ENCODE measurements around the gene LMBRD1. TPM values are rescaled to one million over a fixed set of nuclear protein-coding genes. Genes with fewer than 3 reads are reported as not detected.
A peak's percentile ranks its signal among the peaks of the same experiment; 100 is the strongest.
"Not testable (repeated sequence)": the region's sequence is repeated elsewhere in the genome, so short reads cannot be mapped to it uniquely, and the experiment has no call there.

LMBRD1 gene
- total RNA-seq, 1 donor from 2014 or later, result 10.8 TPM

GRCh38 chr6:69798796-69799195 lies 2.0 kb upstream of the LMBRD1 start:
- DNase-seq (ENCODE audit: low read depth in 2 of 2), result not testable (repeated sequence)

DNA sequence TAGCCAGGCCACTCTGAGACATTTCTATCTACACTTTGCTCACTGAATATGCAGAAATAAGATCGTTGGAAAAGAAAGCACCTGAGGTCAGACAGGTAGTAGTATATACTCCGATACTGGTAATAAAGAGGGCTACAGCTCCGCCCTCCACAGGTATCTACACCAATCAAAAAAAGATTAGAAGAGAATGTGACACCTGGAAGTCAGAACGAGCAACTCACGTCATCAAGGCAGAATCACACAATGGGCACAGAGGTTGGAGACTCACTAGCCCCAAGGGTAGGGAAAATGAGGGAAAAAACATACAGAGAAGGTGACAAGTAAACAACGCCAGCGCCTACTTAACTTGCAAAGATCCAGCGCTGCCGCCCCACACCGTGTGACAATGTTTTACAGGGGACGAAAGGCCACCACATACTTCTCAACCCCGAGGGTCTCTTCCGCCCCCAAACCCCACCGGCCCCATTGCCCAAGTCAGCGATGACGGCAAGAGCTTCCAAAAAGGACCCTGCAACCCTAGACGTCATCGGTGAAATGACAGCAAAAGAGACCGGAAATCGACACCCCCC lies 653 bp downstream of the LMBRD1 start:
- peak; percentile 48 to 59 for DNase-seq (ENCODE audit: low read depth in 2 of 2)

DNA sequence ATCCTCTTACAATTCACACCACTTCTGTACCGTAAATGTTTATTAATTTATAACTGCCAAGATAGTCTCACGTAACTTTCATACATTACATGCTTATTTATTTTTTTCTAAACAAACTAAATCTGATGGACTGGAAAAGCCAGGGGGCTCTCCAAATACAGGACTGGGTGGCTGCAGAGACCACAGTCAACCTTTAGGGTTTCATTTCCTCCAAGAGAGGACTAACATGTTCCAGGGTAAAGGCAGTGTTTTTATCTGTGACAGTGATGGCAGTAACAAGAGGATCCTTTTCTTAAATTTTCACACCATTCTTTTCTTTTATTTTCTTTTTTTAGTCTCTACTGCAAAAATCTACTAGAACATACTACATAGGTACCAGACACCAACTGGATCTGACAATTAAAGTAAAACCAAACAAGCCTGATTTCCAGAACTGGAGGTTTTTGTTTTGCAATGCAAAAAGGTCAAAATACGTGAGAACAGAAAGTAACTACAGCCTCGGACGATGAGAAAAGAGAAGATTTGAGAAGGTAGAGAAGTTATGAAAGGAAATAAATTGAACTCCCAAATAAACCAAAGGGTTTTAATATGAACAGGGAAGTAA lies 1.2 kb downstream of the LMBRD1 start:
- DNase-seq (ENCODE audit: low read depth in 2 of 2), result no peak

DNA sequence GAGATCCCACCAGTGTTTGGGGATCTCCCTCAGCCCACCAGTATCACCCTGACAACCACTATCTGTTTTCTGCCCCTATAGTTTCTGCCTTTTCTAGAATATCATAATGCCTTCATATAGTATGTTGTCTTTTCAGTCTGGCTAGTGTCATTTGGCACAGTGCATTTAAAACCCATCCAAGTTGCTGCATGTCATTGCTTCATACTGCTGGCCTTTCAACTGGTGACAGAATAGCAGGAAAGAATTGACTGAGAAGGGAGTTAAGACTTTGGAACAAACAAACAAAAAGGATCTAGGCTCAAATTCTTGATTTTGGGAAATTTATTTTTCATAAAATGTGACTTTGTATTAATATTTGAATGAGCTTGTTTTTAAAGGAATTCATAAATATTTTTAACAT lies 4.5 kb downstream of the LMBRD1 start:
- DNase-seq (ENCODE audit: low read depth in 2 of 2), result no peak

DNA sequence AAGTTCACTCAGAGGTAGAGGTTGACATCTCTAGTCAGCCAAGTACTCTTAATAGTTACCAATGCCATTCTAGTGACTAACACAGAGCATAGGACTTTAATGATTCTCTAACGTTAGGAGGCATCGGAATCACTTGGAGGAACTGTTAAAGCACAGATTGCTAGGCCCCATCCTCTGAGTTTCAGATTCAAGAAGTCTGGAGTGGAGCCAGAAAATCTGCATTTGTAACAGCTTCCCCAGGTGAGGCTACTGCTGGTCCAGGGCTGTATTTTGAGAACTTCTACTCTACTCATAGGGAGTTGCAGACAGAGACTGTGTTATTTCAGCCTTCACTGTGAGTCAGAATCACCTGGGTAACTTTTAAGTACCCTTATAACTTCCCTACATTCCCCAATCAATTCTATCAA lies 5.7 kb downstream of the LMBRD1 start:
- DNase-seq (ENCODE audit: low read depth in 2 of 2), result no peak

DNA sequence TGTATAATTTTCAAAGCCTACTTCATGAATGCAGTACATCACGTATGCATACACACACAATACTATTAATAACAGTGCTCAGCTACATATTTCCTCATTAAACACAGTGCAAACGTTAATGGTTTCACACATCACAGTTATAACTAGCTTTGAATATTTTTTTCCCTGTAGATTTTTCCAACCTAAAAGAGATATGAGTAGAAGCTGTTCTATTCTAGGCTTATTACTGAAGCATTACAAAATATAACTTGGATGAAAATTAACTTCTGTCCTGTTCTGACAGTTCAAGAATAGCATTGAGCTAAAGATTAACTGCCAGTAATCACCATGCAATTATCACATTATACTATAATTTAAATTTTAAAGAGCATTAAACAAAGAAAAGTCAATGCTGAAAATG lies 6.2 kb downstream of the LMBRD1 start:
- no peak for DNase-seq (ENCODE audit: low read depth in 2 of 2)

GRCh38 chr6:69789578-69789977 lies 7.2 kb downstream of the LMBRD1 start:
- no peak for DNase-seq (ENCODE audit: low read depth in 2 of 2)

DNA sequence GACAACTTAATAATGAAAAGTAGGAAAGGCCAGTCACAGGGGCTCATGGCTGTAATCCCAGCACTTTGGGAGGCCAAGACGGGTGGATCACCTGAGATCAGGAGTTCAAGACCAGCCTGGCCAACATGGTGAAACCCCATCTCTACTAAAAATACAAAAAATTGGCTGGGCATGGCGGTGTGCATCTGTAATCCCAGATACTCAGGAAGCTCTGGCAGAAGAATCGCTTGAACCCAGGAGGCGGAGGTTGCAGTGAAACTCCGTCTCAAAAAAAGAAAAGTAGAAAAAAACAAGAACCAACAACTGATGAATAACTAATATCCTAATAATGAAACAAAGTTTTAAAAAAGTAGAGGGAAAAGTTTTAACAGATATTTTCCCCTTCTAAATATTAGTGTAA lies 9.4 kb downstream of the LMBRD1 start:
- DNase-seq (ENCODE audit: low read depth in 2 of 2), result not testable (repeated sequence)

- DNase-seq (ENCODE audit: low read depth in 2 of 2), result no peak
Measured at GRCh38 chr6:69785697-69786096, 11.1 kb downstream of the LMBRD1 start.

DNA sequence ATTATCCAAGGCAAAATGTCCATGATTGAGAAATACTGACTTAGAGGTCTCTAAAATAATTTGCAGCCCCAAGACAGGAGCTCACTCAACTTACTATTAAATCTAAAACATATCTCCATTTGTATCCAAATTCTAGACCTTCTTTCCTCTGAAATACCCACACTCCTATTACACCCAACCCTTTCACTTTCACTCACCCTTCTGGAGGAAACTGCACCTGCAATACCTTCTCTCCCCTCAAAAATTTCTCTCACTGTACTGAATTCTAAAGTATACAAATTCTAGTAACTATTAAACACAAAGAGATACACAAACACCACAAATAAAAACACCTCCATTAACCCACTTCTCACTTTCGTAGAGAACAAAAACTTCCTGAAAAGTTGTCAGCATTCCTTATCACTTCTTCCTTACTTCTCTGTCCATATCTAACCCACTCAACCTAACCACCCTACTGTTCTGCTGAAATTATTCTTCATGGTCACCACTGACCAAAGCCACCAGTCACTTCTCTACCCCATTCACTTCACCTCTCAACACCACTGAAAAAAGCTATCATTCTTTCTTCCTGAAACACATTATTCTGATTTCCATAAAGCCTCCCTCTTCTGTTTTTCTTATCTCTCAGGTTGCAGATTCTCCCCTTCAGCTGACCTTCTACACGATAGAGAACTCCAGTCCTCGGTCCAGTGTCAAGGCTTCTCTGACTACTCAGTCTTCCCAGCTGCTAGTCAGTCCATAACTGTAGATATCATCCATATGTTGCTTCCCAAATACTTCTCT lies 12.0 kb downstream of the LMBRD1 start:
- no peak for DNase-seq (ENCODE audit: low read depth in 2 of 2)

DNA sequence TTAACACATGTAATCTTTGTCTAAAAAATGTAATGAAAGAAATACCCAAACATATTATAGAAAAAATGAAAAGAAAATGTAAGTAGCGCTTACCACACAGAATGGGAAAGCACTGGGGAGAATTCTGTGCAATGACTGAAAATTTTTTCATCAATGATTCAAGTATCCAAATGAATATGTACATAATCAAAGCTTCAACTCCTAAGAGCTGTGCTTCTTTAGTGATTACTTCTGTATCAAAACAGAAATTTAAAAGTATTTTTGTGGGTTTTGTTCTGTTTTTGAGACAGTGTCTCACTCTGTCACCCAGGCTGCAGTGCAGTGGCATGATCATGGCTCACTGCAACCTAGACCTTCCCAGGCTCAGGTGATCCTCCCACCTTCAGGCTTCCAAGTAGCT lies 13.7 kb downstream of the LMBRD1 start:
- DNase-seq (ENCODE audit: low read depth in 2 of 2), result no peak

GRCh38 chr6:69780585-69781178 lies 16.1 kb downstream of the LMBRD1 start:
- no peak for DNase-seq (ENCODE audit: low read depth in 2 of 2)

DNA sequence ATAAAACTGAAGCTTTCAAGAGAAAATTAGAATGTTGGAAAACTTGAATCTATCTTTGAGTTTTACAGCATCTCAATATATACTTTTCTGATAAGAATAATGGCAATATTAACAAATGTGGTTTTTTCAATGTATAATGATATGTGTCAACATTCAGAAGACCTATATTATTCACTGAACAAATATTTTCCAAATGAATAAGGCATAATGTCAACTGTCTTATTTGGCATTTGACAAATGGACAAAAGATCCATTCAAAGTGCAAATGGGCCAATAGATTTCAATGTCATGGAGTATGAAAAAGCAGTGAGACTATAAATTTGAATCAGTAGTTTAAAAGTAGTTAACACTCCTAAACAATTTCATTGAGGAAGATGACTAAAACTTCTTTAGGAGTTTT lies 20.9 kb downstream of the LMBRD1 start:
- no peak for DNase-seq (ENCODE audit: low read depth in 2 of 2)

DNA sequence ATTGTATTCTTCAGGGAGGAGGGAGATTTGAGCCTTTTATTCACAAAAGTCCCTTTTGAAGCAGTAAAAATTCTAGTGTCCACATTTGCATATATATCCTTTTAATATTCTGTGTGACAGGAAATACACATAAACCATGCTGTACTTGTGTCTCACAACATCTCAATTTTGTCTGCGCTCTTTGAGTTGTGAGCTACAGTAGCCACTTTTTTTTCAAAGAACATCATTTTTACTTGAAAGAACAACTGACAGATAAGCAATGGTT lies 21.3 kb downstream of the LMBRD1 start:
- DNase-seq (ENCODE audit: low read depth in 2 of 2), result no peak

- DNase-seq (ENCODE audit: low read depth in 2 of 2), result no peak
Measured at GRCh38 chr6:69774740-69775584, 21.8 kb downstream of the LMBRD1 start.

DNA sequence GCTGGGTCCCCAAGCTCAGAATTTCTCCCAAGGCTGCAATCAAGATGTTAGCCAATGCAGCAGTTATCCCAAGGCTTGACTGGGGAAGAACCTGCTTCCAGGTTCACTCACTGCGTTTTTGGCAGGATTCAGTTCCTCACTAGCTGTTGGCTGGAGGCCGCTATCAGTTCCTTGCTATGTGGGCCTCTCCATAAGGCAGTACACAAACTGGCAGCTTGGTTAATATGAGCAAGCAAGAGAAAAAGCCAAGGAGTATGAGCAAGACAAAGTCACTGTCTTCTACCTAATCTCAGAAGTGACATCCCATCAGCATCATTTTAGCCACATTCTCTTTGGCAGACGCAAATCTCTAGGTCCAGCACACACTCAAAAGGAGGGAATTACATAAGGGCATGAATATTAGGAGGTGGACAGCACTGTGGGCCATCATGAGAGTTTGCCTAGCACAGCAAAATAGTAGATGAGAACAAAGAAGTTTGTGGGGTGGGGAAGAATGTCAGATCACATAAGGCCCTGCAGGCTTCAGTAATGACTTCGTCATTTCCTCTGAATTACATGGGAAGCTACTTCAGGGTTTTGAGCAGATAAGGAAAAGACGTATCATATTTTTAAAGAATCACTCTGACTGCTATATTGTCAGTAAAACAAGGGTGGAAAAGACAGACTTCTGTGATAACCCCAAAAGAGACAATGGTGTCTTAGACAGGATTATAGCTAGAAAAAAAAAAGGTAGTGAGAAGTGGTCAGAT lies 25.5 kb downstream of the LMBRD1 start:
- no peak for DNase-seq (ENCODE audit: low read depth in 2 of 2)

DNA sequence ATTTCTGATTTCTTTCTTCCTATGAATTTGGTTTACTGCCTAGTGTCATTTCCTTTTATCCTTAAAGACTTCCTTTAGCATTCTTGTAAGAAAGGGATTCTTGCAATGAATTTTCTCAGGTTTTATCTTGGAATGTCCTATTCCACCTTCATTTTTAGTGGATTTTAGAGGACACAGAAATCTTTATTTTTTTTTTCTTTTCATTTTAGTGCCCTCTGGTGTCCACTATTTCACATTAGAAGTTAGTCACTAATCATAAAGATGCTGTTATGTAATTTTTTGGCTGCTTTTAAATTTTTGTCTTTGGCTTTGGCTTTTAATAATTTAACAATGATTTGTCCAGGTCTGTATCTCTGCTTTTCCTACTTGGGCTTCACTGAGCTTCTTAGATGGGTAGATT lies 28.1 kb downstream of the LMBRD1 start:
- DNase-seq (ENCODE audit: low read depth in 2 of 2), result no peak

DNA sequence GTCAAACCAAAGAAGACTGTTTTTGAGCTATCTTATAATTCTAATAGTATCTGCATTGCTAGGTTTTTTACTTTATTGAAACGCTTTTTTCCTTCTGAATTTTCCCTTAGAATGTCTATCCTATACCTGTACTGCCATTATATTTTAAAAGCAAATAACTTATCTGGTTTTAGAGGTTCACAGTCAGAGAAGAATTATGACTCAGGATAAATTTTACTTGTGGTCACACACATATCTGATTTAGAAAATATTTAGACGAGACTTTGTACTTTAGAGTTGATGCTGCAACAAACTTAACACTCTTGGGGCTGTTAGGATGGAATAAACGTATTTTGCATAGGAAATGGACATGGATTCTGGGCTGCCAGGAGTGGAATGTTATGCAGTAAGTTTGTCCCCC lies 33.0 kb downstream of the LMBRD1 start:
- DNase-seq (ENCODE audit: low read depth in 2 of 2), result no peak

- no peak for DNase-seq (ENCODE audit: low read depth in 2 of 2)
Measured at GRCh38 chr6:69761853-69762252, 35.0 kb downstream of the LMBRD1 start.

DNA sequence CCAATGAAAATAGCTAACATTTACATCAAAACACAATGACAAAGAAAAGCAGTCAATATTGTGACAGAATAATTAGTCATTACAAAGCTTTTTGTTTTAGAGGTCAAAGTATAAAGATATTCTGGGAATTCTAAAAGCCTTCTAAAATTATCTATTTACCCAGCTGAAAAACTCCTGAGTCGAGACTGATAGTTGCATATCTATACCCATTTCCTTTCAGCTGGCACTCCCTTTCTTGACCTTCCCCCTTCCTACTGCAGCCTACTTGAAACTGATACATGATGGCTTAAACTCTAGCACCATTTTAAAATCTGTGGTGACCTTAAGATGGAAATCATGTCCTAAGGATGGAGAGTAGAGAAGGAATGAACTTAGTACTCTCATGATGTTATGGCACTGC lies 38.6 kb downstream of the LMBRD1 start:
- DNase-seq (ENCODE audit: low read depth in 2 of 2), result no peak

DNA sequence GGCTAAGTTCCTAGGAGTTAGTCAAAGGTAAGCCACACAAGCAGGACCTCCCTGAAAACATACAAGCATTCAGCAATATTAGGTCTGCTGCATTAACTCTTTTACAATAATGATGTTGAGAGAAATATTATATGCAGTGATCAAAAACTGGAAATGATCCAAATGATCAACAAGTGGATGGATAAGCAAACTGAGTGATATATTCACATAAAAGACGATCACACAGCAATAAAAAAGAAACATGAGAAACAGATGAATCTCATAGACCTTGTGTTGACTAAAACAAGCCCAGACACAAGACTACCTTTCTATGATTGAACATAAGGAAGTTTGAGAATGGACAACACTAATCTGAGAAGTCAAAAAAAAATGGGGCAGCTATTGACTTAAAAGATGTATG lies 39.9 kb downstream of the LMBRD1 start:
- no peak for DNase-seq (ENCODE audit: low read depth in 2 of 2)
